GM12865 (cell line): Measurements from ENCODE around the gene FHIT.

Experiments used
- DNase-seq: peaks from one replicate; pipeline ENCODE4 v3.0.0; 2010; ENCODE audit warnings: low read depth
- H3K4me3 ChIP-seq: 2 replicates; pipeline ENCODE4 v1.5.1; 2011; ENCODE audit warnings: mild to moderate bottlenecking, low read depth, low read length, control low read depth
- CTCF ChIP-seq: IDR thresholded peaks from 2 replicates; pipeline ENCODE4 v1.5.1; 2011; ENCODE audit warnings: low read length, control low read depth, low read depth, inconsistent platforms; ENCODE audit not compliant: insufficient read depth; ENCODE audit errors: missing control alignments

The FHIT gene

GRCh38 chr3:61092870-61093269 lies 158.4 kb downstream of the FHIT start:
- TF ChIP-seq CTCF: no peak
- no peak overlapping the region for H3K4me3 ChIP-seq
- no peak for DNase-seq

GRCh38 chr3:61090389-61091169 lies 160.7 kb downstream of the FHIT start:
- no peak overlapping the region for H3K4me3 ChIP-seq
- no peak for DNase-seq
- TF ChIP-seq CTCF: no peak

GRCh38 chr3:61087465-61087864 lies 163.8 kb downstream of the FHIT start:
- no peak overlapping the region for H3K4me3 ChIP-seq
- DNase-seq: no peak
- TF ChIP-seq CTCF: no peak

- no peak for TF ChIP-seq CTCF
- no peak overlapping the region for H3K4me3 ChIP-seq
Observed at GRCh38 chr3:61081554-61081953, 169.7 kb downstream of the FHIT start.

GRCh38 chr3:61080737-61081445 lies 170.4 kb downstream of the FHIT start:
- H3K4me3 ChIP-seq: no peak overlapping the region
- no peak for TF ChIP-seq CTCF
- no peak for DNase-seq

More at GRCh38 chr3:61081554-61081953, 169.7 kb downstream of the FHIT start:
- no peak for DNase-seq

- no peak for TF ChIP-seq CTCF
- H3K4me3 ChIP-seq: no peak overlapping the region
- no peak for DNase-seq
Observed at GRCh38 chr3:61078048-61078752, 173.1 kb downstream of the FHIT start.
